Astrocyte (in vitro differentiated cells and primary cell): ENCODE measurements around the gene COBL.

Source experiments
- CTCF ChIP-seq: IDR thresholded peaks from 2 replicates; pipeline ENCODE4 v1.5.1; 2011; ENCODE audit warnings: low read depth, mild to moderate bottlenecking, inconsistent platforms, low read length, moderate library complexity; ENCODE audit not compliant: insufficient read depth
- EZH2 ChIP-seq: IDR thresholded peaks from 2 replicates; pipeline ENCODE4 v1.6.1; 2012; ENCODE audit warnings: mild to moderate bottlenecking, low read length, inconsistent platforms; ENCODE audit not compliant: insufficient read depth

GRCh38 chr7:51239691-51240090 lies 76.9 kb downstream of the COBL start:
- TF ChIP-seq CTCF (no peak), EZH2 (no peak)
